GM19043 (cell line): ENCODE data around the gene KRTAP2-2.
"Not testable (repeated sequence)": the region's sequence is repeated elsewhere in the genome, so short reads cannot be mapped to it uniquely, and the experiment has no call there.

Source experiments
- ATAC-seq: cut with Tn5 transposase; IDR thresholded peaks from one replicate; pipeline ENCODE4 v1.9.1; 2021; ENCODE audit warnings: low read depth; ENCODE audit not compliant: unreplicated experiment

Gene KRTAP2-2, protein sequence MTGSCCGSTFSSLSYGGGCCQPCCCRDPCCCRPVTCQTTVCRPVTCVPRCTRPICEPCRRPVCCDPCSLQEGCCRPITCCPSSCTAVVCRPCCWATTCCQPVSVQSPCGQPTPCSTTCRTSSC

DNA sequence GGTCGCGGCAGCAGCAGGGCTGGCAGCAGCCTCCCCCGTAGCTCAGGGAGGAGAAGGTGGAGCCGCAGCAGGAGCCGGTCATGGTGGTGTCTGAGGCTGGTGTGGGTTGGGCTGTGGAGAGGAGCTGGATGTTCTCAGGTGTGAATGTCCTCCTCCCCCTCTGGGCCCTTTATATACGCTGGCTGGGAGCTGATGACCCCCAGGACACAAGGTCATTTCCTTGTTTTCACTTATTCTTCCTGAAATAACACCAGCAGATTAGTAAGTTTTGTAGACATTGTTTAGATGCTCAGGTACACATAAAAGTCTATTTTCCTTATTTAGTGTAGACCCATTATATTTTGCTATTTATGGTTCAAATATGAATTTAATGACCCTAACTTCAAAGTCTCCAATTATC is at the start of gene KRTAP2-2:
Gene KRTAP2-2, minus strand, starts transcription at position 101 of the 400 bp plus-strand sequence. Its CDS starts 19 bp downstream, at position 82.
- ATAC-seq, result not testable (repeated sequence)

DNA sequence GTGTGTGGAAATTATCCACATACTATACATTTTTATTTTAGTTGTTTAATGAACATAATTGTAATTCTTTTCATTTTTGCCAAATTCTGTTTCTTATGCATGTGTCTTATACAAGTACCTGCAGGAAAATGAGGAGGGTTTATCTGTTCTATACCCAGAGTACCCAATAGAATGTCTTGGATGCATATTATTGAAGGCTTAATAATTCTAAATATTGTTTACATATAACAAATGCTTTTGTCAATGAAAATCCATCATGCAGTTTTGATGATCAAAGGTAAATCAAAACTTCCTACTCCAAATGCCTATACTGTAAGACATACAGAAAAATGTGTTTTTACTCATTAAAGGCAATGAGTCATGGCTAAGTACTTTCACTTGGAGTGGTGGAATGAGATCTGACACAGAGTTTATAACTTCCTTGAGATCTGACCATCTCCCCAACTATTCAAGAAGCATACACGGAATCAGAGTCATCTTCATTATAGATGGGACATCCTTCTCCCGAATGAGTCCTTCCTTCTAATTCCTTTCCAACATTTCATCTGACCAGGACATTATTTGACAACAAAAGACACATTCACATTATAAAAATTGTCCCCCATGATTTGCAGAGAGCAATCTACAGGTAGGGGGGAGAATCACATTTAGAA is 49.5 kb upstream of the KRTAP2-2 start:
- ATAC-seq, result not testable (repeated sequence)

DNA sequence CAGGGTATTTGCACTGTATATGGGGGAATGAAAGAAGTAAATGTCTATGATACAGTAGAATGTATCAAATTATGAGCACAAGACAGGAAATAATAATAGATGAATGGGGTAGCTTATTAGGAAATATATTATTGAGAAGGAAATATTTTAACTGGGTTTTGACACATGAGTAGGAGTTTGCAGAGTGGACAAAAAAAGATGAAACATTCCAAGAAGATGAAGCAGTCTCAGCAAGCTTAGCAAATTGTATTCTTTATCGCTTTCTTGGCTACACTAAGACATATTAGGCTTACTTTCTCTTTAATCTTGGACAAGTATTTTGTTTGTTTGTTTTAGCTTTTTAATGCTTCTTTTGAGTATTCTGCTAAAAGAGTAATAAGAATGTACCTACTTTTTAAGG is 48.9 kb upstream of the KRTAP2-2 start:
- no peak for ATAC-seq

DNA sequence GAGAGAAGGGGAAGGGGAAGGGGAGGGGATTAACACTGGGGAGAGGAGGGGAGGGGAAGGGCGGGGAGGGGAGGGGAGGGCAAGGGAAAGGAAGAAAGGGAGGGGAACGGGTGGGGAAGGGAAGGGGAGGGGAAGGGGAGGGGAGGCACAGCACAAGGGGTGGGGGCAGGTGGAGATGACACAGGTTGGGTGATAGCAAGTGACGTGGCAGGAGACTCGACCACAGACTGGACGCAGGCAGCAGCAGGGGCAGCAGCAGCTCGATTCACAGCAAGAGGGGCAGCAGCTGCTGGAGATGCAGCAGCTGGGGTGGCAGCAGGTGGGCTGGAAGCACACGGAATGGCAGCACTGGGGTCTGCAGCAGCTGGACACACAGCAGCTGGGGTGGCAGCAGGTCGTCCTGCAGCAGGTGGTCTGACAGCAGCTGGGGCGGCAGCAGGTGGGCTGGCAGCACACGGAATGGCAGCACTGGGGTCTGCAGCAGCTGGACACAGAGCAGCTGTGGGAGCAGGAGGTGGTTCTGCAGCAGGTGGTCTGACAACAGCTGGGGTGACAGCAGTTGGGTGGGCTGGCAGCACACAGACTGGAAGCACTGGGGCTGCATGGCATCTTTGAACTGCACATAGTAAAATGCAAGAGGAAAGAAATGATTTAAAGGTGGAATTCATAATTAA is 46.7 kb upstream of the KRTAP2-2 start, which contains the start of gene KRTAP4-16:
Gene KRTAP4-16, minus strand, starts transcription at position 624 of the 674 bp plus-strand sequence. Its CDS starts 0 bp downstream, at position 624.
- no peak for ATAC-seq

DNA sequence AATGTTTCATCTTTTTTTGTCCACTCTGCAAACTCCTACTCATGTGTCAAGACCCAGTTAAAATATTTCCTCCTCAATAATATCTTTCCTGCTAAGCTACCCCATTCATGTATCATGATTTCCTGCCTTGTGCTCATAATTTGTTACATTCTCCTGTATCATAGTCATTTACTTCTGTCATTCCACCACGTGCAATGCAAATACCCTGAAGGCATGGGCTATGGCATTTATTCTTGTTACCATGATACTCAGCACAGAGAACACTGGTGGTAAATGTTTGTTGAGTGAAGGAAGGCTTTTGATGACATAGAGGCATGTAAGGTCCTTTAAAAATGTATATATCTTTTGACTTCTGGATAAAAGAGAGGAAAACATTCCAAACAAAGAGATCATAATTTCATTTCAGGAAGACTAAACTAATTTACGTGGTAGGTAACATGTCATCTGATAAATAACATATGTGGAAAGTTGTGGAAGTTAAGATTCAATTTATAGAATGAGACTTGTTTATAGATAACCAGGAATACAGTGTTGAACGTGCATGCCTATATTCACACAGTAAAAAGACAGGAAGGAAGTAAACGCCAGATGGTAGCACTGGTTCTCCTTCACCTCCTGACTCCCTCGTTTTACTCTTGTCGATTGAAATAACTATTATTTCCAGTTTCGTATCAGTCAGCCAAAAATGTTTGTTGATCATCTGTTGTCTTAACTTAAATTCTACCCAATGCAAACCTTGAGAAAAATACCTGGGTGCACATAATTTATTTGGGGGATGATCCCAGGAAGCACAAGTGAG is 44.9 kb upstream of the KRTAP2-2 start:
- not testable (repeated sequence) for ATAC-seq

DNA sequence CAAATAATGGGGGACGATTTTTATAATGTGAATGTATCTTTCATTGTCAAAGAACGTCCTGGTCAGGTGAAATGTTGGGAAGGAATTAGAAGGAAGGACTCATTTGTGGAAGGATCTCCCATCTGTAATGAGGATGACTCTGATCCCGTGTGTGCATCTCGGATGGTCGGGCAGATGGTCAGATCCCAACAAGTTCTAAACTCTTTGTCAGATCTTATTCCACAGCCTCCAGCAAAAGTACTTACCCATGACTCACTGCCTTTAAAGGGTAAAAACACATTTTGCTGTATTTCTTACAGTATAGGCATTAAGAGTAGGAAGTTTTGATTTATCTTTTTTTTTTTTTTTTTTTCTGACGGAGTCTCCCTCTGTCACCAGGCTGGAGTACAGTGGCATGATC is 43.5 kb upstream of the KRTAP2-2 start:
- no peak for ATAC-seq

DNA sequence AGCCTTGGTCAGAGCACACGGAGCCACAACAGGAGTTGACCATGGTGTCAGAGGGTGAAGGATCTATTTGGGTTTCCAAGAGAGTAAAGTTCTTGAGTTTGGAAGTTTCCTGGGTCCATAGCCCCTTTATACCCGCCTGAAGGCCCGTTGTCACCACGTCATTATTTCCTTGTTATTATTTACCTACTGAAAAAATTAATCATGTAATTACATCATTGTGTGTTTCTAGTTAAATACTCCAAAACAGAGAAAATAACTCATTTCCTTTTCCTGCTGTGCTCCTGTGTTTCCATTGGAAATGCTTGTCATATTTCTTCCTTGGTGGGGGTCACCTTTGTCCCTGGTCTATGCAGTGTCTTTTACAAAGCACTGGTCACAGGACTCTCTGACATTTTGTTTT is 43.0 kb upstream of the KRTAP2-2 start, which contains the start of gene KRTAP4-8:
Gene KRTAP4-8, minus strand, starts transcription at position 101 of the 400 bp plus-strand sequence. Its CDS starts 58 bp downstream, at position 43.
- ATAC-seq, result no peak

DNA sequence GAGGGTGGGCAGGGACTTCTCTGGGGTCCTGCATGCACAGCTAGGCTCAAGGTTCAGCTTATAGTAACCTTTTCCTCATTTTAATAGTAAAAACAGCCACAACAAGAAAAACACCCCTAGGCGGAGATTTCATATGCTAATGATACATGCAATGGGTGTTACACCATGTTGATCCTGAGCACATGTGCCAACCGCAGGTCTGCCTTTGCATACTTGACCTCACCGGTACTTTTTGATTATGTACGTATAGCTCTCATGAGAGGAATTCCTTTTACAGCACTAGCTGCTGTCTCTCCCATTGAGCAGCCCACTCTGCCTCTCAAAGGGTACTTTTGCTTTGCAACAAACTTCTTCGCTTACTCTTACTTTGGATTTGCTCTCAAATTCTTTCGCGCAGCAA is 41.0 kb upstream of the KRTAP2-2 start:
- ATAC-seq, result no peak

DNA sequence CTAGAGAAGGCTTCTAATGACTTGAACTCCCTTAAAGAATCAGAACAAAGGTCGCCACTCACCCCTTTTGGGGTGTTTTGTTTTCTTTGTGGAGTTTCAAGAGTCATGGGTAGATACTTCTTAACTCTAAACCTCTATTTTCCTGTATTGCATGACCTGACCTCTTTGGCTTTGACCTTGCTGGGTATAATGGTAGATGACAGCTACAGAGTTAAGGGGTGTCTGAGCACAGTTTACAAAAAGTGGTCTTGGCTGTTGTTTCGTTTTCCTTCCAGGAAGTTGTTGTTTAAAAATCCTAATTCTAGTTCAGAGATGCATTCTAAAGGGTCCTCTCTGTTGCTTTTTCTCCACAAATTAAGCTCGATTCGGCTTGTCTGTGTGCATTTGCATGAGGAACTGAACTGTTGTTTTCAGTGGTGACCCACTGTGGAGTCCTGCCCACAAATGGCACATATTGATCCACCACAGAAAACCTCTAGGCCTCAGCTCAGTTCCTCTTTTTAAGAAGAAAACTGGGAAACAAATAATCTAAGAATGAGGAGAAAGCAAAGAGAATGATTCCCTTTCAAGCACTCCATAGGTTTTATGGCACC is 33.8 kb upstream of the KRTAP2-2 start:
- ATAC-seq, result not testable (repeated sequence)

DNA sequence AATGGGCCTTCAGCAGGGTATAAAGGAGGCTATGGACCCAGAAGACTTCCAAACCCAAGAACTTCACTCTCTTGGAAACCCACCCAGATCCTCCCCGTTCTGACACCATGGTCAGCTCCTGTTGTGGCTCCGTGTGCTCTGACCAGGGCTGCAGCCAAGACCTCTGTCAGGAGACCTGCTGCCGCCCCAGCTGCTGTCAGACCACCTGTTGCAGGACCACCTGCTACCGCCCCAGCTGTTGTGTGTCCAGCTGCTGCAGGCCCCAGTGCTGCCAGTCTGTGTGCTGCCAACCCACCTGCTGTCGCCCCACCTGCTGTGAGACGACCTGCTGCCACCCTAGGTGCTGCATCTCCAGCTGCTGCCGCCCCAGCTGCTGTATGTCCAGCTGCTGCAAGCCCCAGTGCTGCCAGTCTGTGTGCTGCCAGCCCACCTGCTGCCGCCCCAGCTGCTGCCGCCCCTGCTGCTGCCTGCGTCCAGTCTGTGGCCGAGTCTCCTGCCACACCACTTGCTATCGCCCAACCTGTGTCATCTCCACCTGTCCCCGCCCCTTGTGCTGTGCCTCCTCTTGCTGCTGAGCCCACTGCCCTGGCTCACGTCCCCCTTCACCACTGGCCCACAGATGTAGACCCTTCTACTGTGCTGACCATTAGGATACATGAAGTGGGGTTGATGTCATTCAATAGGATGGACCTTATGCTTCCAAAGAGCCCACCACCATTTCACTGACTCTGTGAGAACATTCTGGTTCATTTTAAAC is 29.2 kb upstream of the KRTAP2-2 start, which contains the start of gene KRTAP4-7:
Gene KRTAP4-7, plus strand, starts transcription at position 51 of the 757 bp plus-strand sequence. Its CDS starts 57 bp downstream, at position 108.
- not testable (repeated sequence) for ATAC-seq

DNA sequence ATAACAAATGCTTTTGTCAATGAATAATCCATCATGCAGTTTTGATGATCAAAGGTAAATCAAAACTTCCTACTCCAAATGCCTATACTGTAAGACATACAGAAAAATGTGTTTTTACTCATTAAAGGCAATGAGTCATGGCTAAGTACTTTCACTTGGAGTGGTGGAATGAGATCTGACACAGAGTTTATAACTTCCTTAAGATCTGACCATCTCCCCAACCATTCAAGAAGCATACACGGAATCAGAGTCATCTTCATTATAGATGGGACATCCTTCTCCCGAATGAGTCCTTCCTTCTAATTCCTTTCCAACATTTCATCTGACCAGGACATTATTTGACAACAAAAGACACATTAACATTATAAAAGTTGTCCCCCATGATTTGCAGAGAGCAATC is 28.4 kb upstream of the KRTAP2-2 start:
- not testable (repeated sequence) for ATAC-seq

DNA sequence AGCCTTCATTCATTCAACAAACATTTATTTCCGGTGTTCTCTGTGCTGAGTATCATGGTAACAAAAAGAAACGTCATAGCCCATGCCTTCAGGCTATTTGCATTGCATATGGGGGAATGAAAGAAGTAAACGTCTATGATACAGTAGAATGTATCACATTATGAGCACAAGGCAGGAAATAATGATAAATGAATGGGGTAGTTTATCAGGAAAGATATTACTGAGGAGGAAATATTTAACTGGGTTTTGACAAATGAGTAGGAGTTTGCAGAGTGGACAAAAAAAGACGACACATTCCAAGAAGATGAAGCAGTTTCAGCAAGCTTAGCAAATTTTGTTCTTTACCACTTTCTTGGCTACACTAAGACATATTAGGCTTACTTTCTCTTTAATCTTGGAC is 27.6 kb upstream of the KRTAP2-2 start:
- no peak for ATAC-seq

DNA sequence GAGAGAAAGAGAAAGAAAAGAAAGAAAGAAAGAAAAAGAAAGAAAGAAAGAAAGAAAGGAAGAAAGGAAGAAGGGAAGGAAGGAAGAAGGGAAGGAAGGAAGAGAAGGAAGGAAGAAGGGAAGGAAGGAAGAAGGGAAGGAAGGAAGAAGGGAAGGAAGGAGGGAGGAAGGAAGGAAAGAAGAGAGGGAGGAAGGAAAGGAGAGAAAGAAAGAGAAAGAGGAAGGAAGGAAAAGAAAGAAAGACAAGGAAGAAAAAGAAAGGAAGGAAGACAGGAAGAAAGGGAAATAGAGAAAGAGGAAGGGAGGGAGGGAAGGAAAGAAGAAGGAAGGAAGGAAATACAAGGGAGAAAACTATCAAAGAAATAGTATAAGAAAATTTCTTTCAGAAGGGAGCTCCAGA is 21.8 kb upstream of the KRTAP2-2 start:
- ATAC-seq, result no peak

DNA sequence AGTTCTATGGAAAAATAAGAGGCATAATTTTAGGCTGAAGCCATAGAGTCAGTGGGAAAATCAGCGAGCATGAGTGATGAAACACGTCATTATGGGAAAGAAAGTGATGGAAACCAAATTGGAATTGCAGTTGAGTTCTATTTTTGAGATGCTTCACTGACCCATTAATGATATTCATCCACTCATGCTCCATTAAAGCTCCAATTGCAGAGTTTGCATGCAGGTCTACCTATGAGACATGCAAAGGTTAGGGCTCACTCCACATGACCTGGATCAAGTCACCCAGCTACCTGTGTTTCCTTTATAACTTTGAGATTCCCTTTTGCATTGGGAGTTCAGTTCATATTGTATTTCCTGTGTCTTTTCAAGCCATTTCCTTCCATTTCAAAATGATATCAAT is 18.6 kb upstream of the KRTAP2-2 start:
- no peak for ATAC-seq

DNA sequence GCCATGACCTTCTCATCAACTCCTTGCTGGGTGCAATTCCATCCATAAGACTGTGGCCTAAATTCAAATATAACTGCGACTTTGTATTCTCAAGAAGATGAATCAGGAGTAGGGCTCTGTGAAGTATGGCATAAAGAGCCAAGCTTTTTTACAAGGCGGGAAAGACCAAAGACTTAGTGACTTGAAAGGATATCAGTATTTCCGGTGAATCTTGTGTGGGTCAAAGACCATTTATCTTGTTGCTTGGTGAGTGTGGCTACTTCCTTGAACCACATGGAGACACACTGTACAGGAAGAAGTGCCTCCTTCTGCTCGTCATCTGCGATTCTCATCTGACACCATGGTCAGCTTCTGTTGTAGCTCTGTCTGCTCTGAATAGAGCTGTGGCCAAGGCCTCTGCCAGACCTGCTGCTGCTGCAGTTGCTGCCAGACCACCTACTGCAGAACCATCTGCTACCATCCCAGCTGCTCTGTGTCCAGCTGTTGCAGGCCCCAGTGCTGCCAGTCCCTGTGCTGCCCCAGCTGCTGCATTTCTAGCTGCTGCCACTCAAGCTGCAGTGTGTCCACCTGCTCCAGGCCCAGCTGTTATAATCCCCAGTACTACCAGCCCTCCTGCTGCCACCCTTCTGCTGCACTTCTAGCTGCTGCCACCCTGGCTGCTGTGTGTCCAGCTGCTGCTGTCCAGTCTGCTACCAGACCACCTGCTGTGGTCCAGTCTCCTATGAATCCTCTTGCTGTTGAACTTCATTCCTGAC is 16.8 kb upstream of the KRTAP2-2 start:
- no peak for ATAC-seq

DNA sequence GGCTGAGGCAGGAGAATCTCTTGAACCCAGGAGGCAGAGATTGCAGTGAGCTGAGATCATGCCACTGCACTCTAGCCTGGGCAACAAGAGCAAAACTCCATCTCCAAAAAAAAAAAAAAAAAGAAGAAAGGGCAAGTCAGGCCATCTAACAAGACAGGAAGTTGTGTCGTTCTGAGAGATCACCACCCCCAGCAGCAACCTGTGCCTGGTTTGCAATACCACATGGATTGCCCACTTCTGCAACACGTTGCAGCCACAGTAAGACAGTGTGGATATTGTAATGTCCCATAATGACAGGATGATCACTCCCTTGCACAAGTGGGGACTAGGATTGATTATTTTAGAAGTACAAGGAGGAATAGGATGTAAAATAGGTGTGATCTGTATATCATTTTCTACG is 14.0 kb upstream of the KRTAP2-2 start:
- ATAC-seq, result no peak

DNA sequence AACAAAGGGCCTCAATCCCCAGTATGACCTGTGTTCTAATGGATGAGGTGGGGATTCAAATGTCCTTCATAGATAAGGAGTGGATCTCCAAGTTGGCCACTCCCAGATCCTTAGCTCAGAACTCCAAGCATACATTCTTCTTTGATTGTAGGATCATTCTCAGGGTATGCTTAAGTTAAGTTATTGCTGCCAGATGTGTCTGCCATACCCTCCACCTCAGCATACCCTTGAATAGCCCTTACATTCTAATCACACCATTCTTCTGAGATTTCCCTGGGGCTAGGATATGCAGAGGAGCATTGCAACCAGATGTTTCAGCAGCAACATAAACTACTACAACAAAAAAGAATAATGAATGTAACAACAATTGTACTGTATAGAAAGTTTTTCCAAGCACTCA is 12.3 kb upstream of the KRTAP2-2 start:
- no peak for ATAC-seq

DNA sequence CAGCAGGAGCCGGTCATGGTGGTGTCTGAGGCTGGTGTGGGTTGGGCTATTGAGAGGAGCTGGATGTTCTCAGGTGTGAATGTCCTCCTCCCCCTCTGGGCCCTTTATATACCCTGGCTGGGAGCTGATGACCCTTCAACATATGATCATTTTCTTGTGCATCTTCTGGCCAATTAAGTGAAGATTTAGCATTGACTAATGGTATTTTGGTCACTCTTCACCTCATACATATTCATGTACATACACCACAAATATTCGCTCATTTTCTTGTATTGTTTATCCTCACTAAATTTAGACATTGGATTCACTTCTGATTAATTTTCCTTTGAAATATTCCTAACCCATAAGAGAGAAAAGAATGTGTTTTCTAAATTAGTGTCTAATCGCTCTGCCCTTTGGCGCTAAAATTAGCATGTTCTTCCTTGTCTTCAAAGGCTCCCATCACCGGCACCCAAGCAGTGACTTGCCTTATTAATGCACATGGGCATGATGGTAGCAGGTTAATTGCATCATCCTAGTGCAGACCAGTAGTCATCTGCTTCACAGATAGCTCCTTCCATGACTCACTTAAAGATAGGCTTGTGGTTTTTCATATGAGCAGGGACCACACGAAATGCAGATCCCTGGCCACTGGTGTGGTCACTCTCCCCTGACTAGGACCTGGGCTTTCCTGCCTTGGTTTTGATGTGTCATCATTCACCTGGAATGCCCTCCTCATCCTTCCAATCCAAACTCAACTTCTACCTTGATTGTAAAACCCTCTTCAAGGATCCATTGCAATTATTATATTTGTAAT is 11.0 kb upstream of the KRTAP2-2 start, which contains the start of gene KRTAP2-4:
Gene KRTAP2-4, minus strand, starts transcription at position 51 of the 796 bp plus-strand sequence. Its CDS starts 34 bp downstream, at position 17.
- ATAC-seq, result no peak
